MM.1S (cell line): ENCODE data around the gene OR51V1.

Experiments
- DNase-seq: peaks from one replicate; pipeline ENCODE4 v3.0.0-alpha.2; 2015
- H2AFZ ChIP-seq: fragments of 300-600 bp; sonication (generic); 2 replicates; pipeline ENCODE4 v1.6.0; 2016; ENCODE audit warnings: antibody characterized with exemption, low read length
- H3F3A ChIP-seq: fragments of 300-600 bp; sonication (generic); 2 replicates; pipeline ENCODE4 v1.6.1; 2016; ENCODE audit warnings: mild to moderate bottlenecking, antibody characterized with exemption, low read length, moderate library complexity, mixed read lengths; ENCODE audit not compliant: insufficient read depth
- H3K27ac ChIP-seq: fragments of 300-600 bp; sonication (generic); 2 replicates; pipeline ENCODE4 v1.5.1; 2016; ENCODE audit warnings: mild to moderate bottlenecking, low read length
- H3K27me3 ChIP-seq: fragments of 300-600 bp; sonication (generic); replicated peaks from 2 replicates; pipeline ENCODE4 v1.6.0; 2016; ENCODE audit warnings: low read length; ENCODE audit not compliant: insufficient read depth
- H3K36me3 ChIP-seq: fragments of 300-600 bp; sonication (generic); replicated peaks from 2 replicates; pipeline ENCODE4 v1.6.1; 2016; ENCODE audit warnings: mild to moderate bottlenecking, low read length, mixed read lengths; ENCODE audit not compliant: insufficient read depth
- H3K4me1 ChIP-seq: fragments of 300-600 bp; sonication (generic); 2 replicates; pipeline ENCODE4 v1.6.1; 2016; ENCODE audit warnings: low read length, mixed read lengths
- H3K4me2 ChIP-seq: fragments of 300-600 bp; sonication (generic); 2 replicates; pipeline ENCODE4 v1.6.0; 2016; ENCODE audit warnings: low read depth, low read length
- H3K4me3 ChIP-seq: fragments of 300-600 bp; sonication (generic); 2 replicates; pipeline ENCODE4 v1.5.1; 2016; ENCODE audit warnings: low read length, mixed read lengths
- H3K79me2 ChIP-seq: fragments of 300-600 bp; sonication (generic); 2 replicates; pipeline ENCODE4 v1.6.1; 2016; ENCODE audit warnings: mixed run types, low read length, mixed read lengths
- H3K9ac ChIP-seq: fragments of 300-600 bp; sonication (generic); 2 replicates; pipeline ENCODE4 v1.6.1; 2016; ENCODE audit warnings: low read length, mixed read lengths
- H3K9me2 ChIP-seq: fragments of 300-600 bp; sonication (generic); replicated peaks from 2 replicates; pipeline ENCODE4 v1.6.1; 2016; ENCODE audit warnings: mild to moderate bottlenecking, low read length, mixed read lengths; ENCODE audit not compliant: insufficient read depth
- H3K9me3 ChIP-seq: fragments of 300-600 bp; sonication (generic); replicated peaks from 2 replicates; pipeline ENCODE4 v1.6.1; 2016; ENCODE audit warnings: mild to moderate bottlenecking, low read length, mixed read lengths; ENCODE audit not compliant: insufficient read depth
- H4K20me1 ChIP-seq: fragments of 300-600 bp; sonication (generic); 2 replicates; pipeline ENCODE4 v1.6.1; 2016; ENCODE audit warnings: mild to moderate bottlenecking, low read length, moderate library complexity, mixed read lengths; ENCODE audit not compliant: insufficient read depth
- CTCF ChIP-seq: fragments of 300-600 bp; sonication (generic); IDR thresholded peaks from 2 replicates; pipeline ENCODE4 v1.5.1; 2016; ENCODE audit warnings: antibody characterized with exemption, low read length, mixed read lengths
- EZH2 ChIP-seq: fragments of 300-600 bp; sonication (generic); optimal IDR thresholded peaks from 2 replicates; pipeline ENCODE3; 2017; ENCODE audit warnings: low read depth, mild to moderate bottlenecking, antibody characterized with exemption, low read length, mixed read lengths
- EZH2phosphoT487 ChIP-seq: fragments of 300-600 bp; sonication (generic); IDR thresholded peaks from 2 replicates; pipeline ENCODE4 v1.6.1; 2018; ENCODE audit warnings: antibody characterized with exemption, low read length

Gene OR51V1

DNA sequence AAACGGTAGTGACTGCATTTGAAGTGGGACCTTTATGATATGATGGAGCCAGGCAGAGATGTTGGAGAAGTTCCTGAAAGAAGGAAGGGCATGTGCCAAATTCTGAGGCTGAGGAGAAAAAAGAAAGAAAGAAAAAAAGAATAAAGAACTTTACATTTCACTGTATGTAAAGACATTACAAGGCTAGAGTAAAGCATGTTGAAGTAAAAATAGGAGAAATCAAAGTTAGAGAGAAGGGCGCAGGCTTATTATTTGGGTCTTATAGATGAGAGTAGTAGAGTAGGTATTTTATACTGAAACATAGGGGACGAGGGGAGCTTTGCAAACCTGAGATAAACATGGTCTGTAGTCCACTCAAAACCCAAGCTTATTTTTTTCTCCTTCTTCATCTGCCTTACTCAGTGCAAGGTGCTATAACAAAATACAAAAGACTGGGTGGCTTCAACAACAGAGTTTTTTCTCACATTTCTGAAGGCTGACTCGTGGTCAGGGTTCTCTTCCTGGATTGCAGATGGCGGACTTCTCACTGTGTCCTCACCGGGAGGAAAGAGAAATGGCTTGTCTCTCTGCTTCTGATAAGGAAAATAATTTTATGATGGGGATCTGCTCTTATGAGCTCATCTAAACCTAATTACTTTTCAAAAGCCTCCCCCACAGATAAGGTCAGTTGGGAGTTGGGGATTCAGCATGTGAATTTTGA is 46.4 kb upstream of the OR51V1 start:
- H3F3A ChIP-seq = no peaks in the 10 kb centered on the region
- no peak overlapping the region for H3K4me3 ChIP-seq
- H4K20me1 ChIP-seq = no peaks in the 10 kb centered on the region
- no peaks in the 10 kb centered on the region for H3K79me2 ChIP-seq
- no peak for DNase-seq
- TF ChIP-seq EZH2 = no peak
- no peak for TF ChIP-seq CTCF
- TF ChIP-seq EZH2phosphoT487 = no peak
- no peaks in the 10 kb centered on the region for H3K36me3 ChIP-seq
- H3K9ac ChIP-seq = no peak overlapping the region
- H2AFZ ChIP-seq = no peak overlapping the region
- no peaks in the 10 kb centered on the region for H3K9me3 ChIP-seq
- peaks cover 14% of the 10 kb centered on the region for H3K4me1 ChIP-seq
- no peaks in the 10 kb centered on the region for H3K9me2 ChIP-seq
- no peaks in the 10 kb centered on the region for H3K27me3 ChIP-seq
- no peak overlapping the region for H3K27ac ChIP-seq
- H3K4me2 ChIP-seq = no peak overlapping the region

- H4K20me1 ChIP-seq = no peaks in the 10 kb centered on the region
- no peak overlapping the region for H3K4me2 ChIP-seq
- no peak overlapping the region for H3K4me3 ChIP-seq
- H3K9ac ChIP-seq = no peak overlapping the region
- H3K27me3 ChIP-seq = no peaks in the 10 kb centered on the region
- TF ChIP-seq EZH2 = no peak
- no peak for TF ChIP-seq CTCF
- TF ChIP-seq EZH2phosphoT487 = no peak
- H3F3A ChIP-seq = no peaks in the 10 kb centered on the region
- H3K9me3 ChIP-seq = no peaks in the 10 kb centered on the region
- no peaks in the 10 kb centered on the region for H3K79me2 ChIP-seq
- H3K9me2 ChIP-seq = no peaks in the 10 kb centered on the region
- H3K36me3 ChIP-seq = no peaks in the 10 kb centered on the region
- H2AFZ ChIP-seq = no peak overlapping the region
- peaks cover 24% of the 10 kb centered on the region for H3K4me1 ChIP-seq
- no peak for DNase-seq
- H3K27ac ChIP-seq = no peak overlapping the region
Measured at GRCh38 chr11:5245155-5245554, 44.7 kb upstream of the OR51V1 start.

- no peaks in the 10 kb centered on the region for H4K20me1 ChIP-seq
- no peak overlapping the region for H2AFZ ChIP-seq
- no peak overlapping the region for H3K4me2 ChIP-seq
- H3K79me2 ChIP-seq = no peaks in the 10 kb centered on the region
- H3K27me3 ChIP-seq = no peaks in the 10 kb centered on the region
- H3K9me2 ChIP-seq = no peaks in the 10 kb centered on the region
- H3K9ac ChIP-seq = no peak overlapping the region
- no peaks in the 10 kb centered on the region for H3F3A ChIP-seq
- H3K4me1 ChIP-seq = peaks cover 24% of the 10 kb centered on the region
- H3K9me3 ChIP-seq = no peaks in the 10 kb centered on the region
- H3K4me3 ChIP-seq = no peak overlapping the region
- TF ChIP-seq EZH2phosphoT487 (no peak), CTCF (no peak), EZH2 (no peak)
- H3K27ac ChIP-seq = no peak overlapping the region
- H3K36me3 ChIP-seq = no peaks in the 10 kb centered on the region
- no peak for DNase-seq
Measured at GRCh38 chr11:5243816-5244180, 43.3 kb upstream of the OR51V1 start.
